ENCODE results near the gene GAS2L1.

GAS2L1 gene

GRCh38 chr22:29306175-29306834 lies at the start of gene GAS2L1:
Gene GAS2L1, plus strand, starts transcription at chr22:29306650. Its CDS starts 1,456 bp downstream, at chr22:29308106.
- peak; percentile 13 for DNase-seq (ENCODE audit: low read depth)

- no peak for DNase-seq (ENCODE audit: low read depth)
Observed at GRCh38 chr22:29257751-29258181, 48.7 kb upstream of the GAS2L1 start.

GRCh38 chr22:29258407-29259252 lies 47.8 kb upstream of the GAS2L1 start:
- no peak for DNase-seq (ENCODE audit: low read depth)

- no peak for DNase-seq (ENCODE audit: low read depth)
Observed at GRCh38 chr22:29259253-29259899, 47.1 kb upstream of the GAS2L1 start.

- DNase-seq (ENCODE audit: low read depth): no peak
Observed at GRCh38 chr22:29260031-29260560, 46.4 kb upstream of the GAS2L1 start.

- no peak for DNase-seq (ENCODE audit: low read depth)
Observed at GRCh38 chr22:29260601-29261315, 45.7 kb upstream of the GAS2L1 start.

- no peak for DNase-seq (ENCODE audit: low read depth)
Observed at GRCh38 chr22:29263791-29264276, 42.6 kb upstream of the GAS2L1 start.

GRCh38 chr22:29265305-29265704 lies 41.1 kb upstream of the GAS2L1 start:
- no peak for DNase-seq (ENCODE audit: low read depth)

- no peak for DNase-seq (ENCODE audit: low read depth)
Observed at GRCh38 chr22:29265929-29266328, 40.5 kb upstream of the GAS2L1 start.

GRCh38 chr22:29266564-29267461 lies 39.6 kb upstream of the GAS2L1 start:
- DNase-seq (ENCODE audit: low read depth): no peak

- no peak for DNase-seq (ENCODE audit: low read depth)
Observed at GRCh38 chr22:29267462-29267857, 39.0 kb upstream of the GAS2L1 start.

- DNase-seq (ENCODE audit: low read depth): peak; percentile 90
Observed at GRCh38 chr22:29267858-29268510, 38.5 kb upstream of the GAS2L1 start, which contains the start of the genes EWSR1 and RHBDD3. Gene EWSR1, plus strand, starts transcription at chr22:29268268. Its CDS starts 69 bp downstream, at chr22:29268337. Gene RHBDD3, minus strand, starts transcription at chr22:29267981. Its CDS starts 2,355 bp downstream, at chr22:29265626.

GRCh38 chr22:29268511-29269229 lies 37.8 kb upstream of the GAS2L1 start:
- DNase-seq (ENCODE audit: low read depth): peak; percentile 26

- DNase-seq (ENCODE audit: low read depth): no peak
Observed at GRCh38 chr22:29269230-29269604, 37.2 kb upstream of the GAS2L1 start.

GRCh38 chr22:29269731-29270474 lies 36.5 kb upstream of the GAS2L1 start:
- no peak for DNase-seq (ENCODE audit: low read depth)

- no peak for DNase-seq (ENCODE audit: low read depth)
Observed at GRCh38 chr22:29270475-29271271, 35.8 kb upstream of the GAS2L1 start.

- DNase-seq (ENCODE audit: low read depth): no peak
Observed at GRCh38 chr22:29272624-29273023, 33.8 kb upstream of the GAS2L1 start.

- DNase-seq (ENCODE audit: low read depth): no peak
Observed at GRCh38 chr22:29275167-29275566, 31.3 kb upstream of the GAS2L1 start.

Measured in stimulated activated CD4-positive, alpha-beta T cell treated with anti-CD3 and anti-CD28 coated beads, Interleukin-2, amount 100 ng/mL, for 4 hours (primary cell).